H4 (cell line): ENCODE measurements around the gene GAPDHS. TPM values are rescaled to one million over a fixed set of nuclear protein-coding genes. Genes with fewer than 3 reads are reported as not detected.

Source experiments
- total RNA-seq: library from RNA; depleted of rRNA; stranded (reverse); fragments of >200 nt; shearing (Covaris generic); gene quantifications from 2 replicates; pipeline ENCODE4 v1.2.3, GENCODE V29; 2014; rRNA removed

Gene GAPDHS
- total RNA-seq, 1 experiment from 2014 or later, result not detected

Other genes with a start within 250 kb of the GAPDHS start
- 0.43 TPM in 1 of 2 replicates, not detected in the other for gene MAG, start 241.3 kb upstream of the GAPDHS start, total RNA-seq
- 1.9 and 6.1 TPM in 2 replicates for gene CD22, start 204.3 kb upstream of the GAPDHS start, total RNA-seq
- gene FFAR1, start 185.6 kb upstream of the GAPDHS start, total RNA-seq, result not detected in 2 replicates
- gene FFAR3, start 175.0 kb upstream of the GAPDHS start, total RNA-seq, result 0.21 TPM in 1 of 2 replicates, not detected in the other
- gene GPR42, start 162.4 kb upstream of the GAPDHS start, total RNA-seq, result 0.21 TPM in 1 of 2 replicates, not detected in the other
- not detected in 2 replicates for gene FFAR2, start 85.2 kb upstream of the GAPDHS start, total RNA-seq
- gene KRTDAP, start 43.0 kb upstream of the GAPDHS start, total RNA-seq, result not detected in 2 replicates
- gene DMKN, start 19.8 kb upstream of the GAPDHS start, total RNA-seq, result 19.6 and 34.6 TPM in 2 replicates
- gene SBSN, start 5.1 kb upstream of the GAPDHS start, total RNA-seq, result 0.45 TPM in 1 of 2 replicates, not detected in the other
- 306 and 341 TPM in 2 replicates for gene TMEM147, start 12.2 kb downstream of the GAPDHS start, total RNA-seq
- gene ATP4A, start 30.2 kb downstream of the GAPDHS start, total RNA-seq, result not detected in 2 replicates
- not detected in 2 replicates for gene PMIS2, start 52.7 kb downstream of the GAPDHS start, total RNA-seq
- gene HAUS5, start 79.3 kb downstream of the GAPDHS start, total RNA-seq, result 17.2 and 22.7 TPM in 2 replicates
- 135 and 156 TPM in 2 replicates for gene RBM42, start 95.6 kb downstream of the GAPDHS start, total RNA-seq
- gene ETV2, start 108.3 kb downstream of the GAPDHS start, total RNA-seq, result 2.8 and 4.9 TPM in 2 replicates
- gene COX6B1, start 114.9 kb downstream of the GAPDHS start, total RNA-seq, result 1,937 and 2,103 TPM in 2 replicates
- gene UPK1A, start 133.1 kb downstream of the GAPDHS start, total RNA-seq, result not detected in 2 replicates
- not detected in 2 replicates for gene ZBTB32, start 171.1 kb downstream of the GAPDHS start, total RNA-seq
- gene KMT2B, start 184.5 kb downstream of the GAPDHS start, total RNA-seq, result 4.9 and 8.8 TPM in 2 replicates
- gene IGFLR1, start 209.0 kb downstream of the GAPDHS start, total RNA-seq, result 6.2 and 31.2 TPM in 2 replicates
- 25.2 and 27.5 TPM in 2 replicates for gene U2AF1L4, start 212.0 kb downstream of the GAPDHS start, total RNA-seq
- 91.4 and 100 TPM in 2 replicates for gene PSENEN, start 212.2 kb downstream of the GAPDHS start, total RNA-seq
- gene LIN37, start 215.1 kb downstream of the GAPDHS start, total RNA-seq, result 11.5 and 15.5 TPM in 2 replicates
- not detected in 2 replicates for gene HSPB6, start 223.6 kb downstream of the GAPDHS start, total RNA-seq
- gene PROSER3, start 224.7 kb downstream of the GAPDHS start, total RNA-seq, result 9.6 and 15.3 TPM in 2 replicates
- 1.5 and 2.2 TPM in 2 replicates for gene ARHGAP33, start 242.1 kb downstream of the GAPDHS start, total RNA-seq